ENCODE results near the gene PHACTR1. TPM values are rescaled to one million over a fixed set of nuclear protein-coding genes. Genes with fewer than 3 reads are reported as not detected.

The PHACTR1 gene
- polyA plus RNA-seq, 1 experiment = not detected

DNA sequence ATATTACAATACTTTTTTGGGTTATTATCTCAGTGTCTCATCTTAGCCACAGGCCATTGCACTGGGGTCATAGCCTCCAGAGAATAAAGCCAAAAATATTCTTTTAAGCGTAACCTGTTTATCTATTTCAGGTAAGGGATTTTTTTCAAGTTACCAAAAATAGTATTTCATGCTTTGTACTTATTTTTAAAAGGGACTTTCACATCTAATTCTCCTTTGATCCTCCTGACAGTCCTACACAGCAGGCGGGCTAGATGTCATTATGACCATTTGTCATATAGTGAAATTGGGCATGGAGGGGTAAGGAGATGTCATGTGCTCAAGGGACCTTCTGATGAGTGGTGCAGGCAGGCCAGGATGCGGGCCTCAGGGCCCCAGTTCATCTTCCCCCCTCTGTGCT is 542.8 kb downstream of the PHACTR1 start:
- CTCF ChIA-PET = no interaction called here

GRCh38 chr6:13260101-13260598 is 543.6 kb downstream of the PHACTR1 start:
- no peak overlapping the region for H3K4me3 ChIP-seq (ENCODE audit: low read depth, low read length)
- no peaks in the 10 kb centered on the region for H3K27me3 ChIP-seq (ENCODE audit: control insufficient read depth, insufficient read depth, low read length)
- ChIA-PET CTCF (no interaction called here), POLR2A (no interaction called here)
- TF ChIP-seq CTCF (IDR thresholded peaks at IDR 0.05; ENCODE audit: low read depth, low read length) = no peak
- DNase-seq (ENCODE audit: low read depth, low spot score) = no peak
- H3K27ac ChIP-seq (ENCODE audit: low read depth, low read length) = no peak overlapping the region
- H3K9me3 ChIP-seq (ENCODE audit: control insufficient read depth, insufficient read depth, low read length) = no peaks in the 10 kb centered on the region

More for the DNA sequence above, 542.8 kb downstream of the PHACTR1 start:
- H3K9me3 ChIP-seq (ENCODE audit: control insufficient read depth, insufficient read depth, low read length) = no peaks in the 10 kb centered on the region
- no peak for DNase-seq (ENCODE audit: low read depth, low spot score)
- no peak overlapping the region for H3K4me3 ChIP-seq (ENCODE audit: low read depth, low read length)
- POLR2A ChIA-PET = no interaction called here
- H3K27ac ChIP-seq (ENCODE audit: low read depth, low read length) = no peak overlapping the region
- TF ChIP-seq CTCF (IDR thresholded peaks at IDR 0.05; ENCODE audit: low read depth, low read length) = no peak
- no peaks in the 10 kb centered on the region for H3K27me3 ChIP-seq (ENCODE audit: control insufficient read depth, insufficient read depth, low read length)

DNA sequence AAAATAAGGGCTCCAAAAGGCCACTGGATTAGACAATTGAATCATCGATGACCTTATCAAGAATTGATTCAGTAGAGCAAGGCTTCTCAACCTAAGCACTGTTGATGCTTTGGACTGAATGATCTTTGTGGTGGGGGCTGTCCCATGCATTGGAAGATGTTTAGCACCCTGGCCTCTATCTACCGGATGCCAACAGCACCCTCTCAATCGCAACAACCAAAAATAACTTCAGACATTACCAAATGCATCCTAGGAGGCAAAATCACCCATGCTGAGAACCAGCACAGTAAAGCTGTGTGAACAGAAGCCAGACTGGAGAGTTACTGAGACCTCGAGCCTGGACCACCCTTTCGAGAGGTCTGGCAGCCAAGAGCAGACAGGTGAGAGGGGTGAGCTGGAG is 544.3 kb downstream of the PHACTR1 start:
- H3K27ac ChIP-seq (ENCODE audit: low read depth, low read length) = no peak overlapping the region
- H3K4me3 ChIP-seq (ENCODE audit: low read depth, low read length) = no peak overlapping the region
- H3K27me3 ChIP-seq (ENCODE audit: control insufficient read depth, insufficient read depth, low read length) = peaks cover under 1% of the 10 kb centered on the region
- ChIA-PET CTCF (no interaction called here), POLR2A (no interaction called here)
- TF ChIP-seq CTCF (IDR thresholded peaks at IDR 0.05; ENCODE audit: low read depth, low read length) = no peak
- H3K9me3 ChIP-seq (ENCODE audit: control insufficient read depth, insufficient read depth, low read length) = no peaks in the 10 kb centered on the region
- no peak for DNase-seq (ENCODE audit: low read depth, low spot score)

DNA sequence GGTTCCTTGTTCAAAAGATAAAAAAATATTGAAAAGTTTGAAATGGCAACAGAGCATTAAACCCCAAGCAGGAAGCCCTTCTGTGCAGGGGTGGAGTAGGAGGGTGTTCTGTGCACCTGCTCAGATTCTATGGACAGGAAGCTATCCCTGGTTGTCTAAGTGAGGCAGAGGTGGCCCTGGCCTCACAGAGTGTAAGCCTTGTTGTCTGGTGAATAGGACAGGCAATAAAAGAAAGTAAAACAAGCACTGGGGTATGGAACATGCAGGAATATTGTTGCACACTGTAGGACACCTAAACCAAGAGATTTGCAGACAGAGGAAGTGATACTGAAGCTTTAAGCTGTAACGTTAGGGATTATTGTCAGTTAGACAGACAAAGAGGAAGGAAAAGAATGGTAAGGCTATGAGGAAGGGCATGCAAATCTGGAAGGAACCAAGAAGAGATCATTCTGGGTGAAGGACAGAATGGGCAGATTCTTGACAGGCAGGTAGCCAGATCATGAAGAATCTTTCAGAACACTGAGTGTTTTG is 545.0 kb downstream of the PHACTR1 start:
- H3K27ac ChIP-seq (ENCODE audit: low read depth, low read length) = no peak overlapping the region
- ChIA-PET POLR2A (no interaction called here), CTCF (no interaction called here)
- no peak overlapping the region for H3K4me3 ChIP-seq (ENCODE audit: low read depth, low read length)
- no peak for TF ChIP-seq CTCF (IDR thresholded peaks at IDR 0.05; ENCODE audit: low read depth, low read length)
- no peak for DNase-seq (ENCODE audit: low read depth, low spot score)
- H3K27me3 ChIP-seq (ENCODE audit: control insufficient read depth, insufficient read depth, low read length) = peaks cover 5% of the 10 kb centered on the region
- no peaks in the 10 kb centered on the region for H3K9me3 ChIP-seq (ENCODE audit: control insufficient read depth, insufficient read depth, low read length)

- CTCF ChIA-PET = no interaction called here
These were observed 546.0 kb downstream of the PHACTR1 start for GRCh38 chr6:13262302-13263230.

More at GRCh38 chr6:13262302-13263230, 546.0 kb downstream of the PHACTR1 start:
- POLR2A ChIA-PET = no interaction called here
- Histone ChIP-seq H3K9me3 (ENCODE audit: control insufficient read depth, insufficient read depth, low read length) (no peaks in the 10 kb centered on the region), H3K27ac (ENCODE audit: low read depth, low read length) (no peak overlapping the region), H3K4me3 (ENCODE audit: low read depth, low read length) (no peak overlapping the region), H3K27me3 (ENCODE audit: control insufficient read depth, insufficient read depth, low read length) (peaks cover 5% of the 10 kb centered on the region)
- TF ChIP-seq CTCF (IDR thresholded peaks at IDR 0.05; ENCODE audit: low read depth, low read length) = no peak
- DNase-seq (ENCODE audit: low read depth, low spot score) = no peak
